SK-N-MC (cell line): Measurements from ENCODE around the gene STX7.

Source experiments
- DNase-seq: peaks from one replicate; pipeline ENCODE4 v3.0.0-alpha.2; 2011; ENCODE audit warnings: low read depth, low spot score
- H3K27ac ChIP-seq: fragments of 200-600 bp; sonication (generic); 2 replicates; pipeline ENCODE4 v1.5.1; 2016; ENCODE audit warnings: mixed run types
- H3K36me3 ChIP-seq: fragments of 200-600 bp; sonication (generic); 2 replicates; pipeline ENCODE4 v1.6.1; 2017; ENCODE audit warnings: antibody characterized with exemption, low read length, mixed read lengths; ENCODE audit not compliant: insufficient read depth
- H3K4me3 ChIP-seq: fragments of 200-600 bp; sonication (generic); 2 replicates; pipeline ENCODE4 v1.5.1; 2016
- H3K9ac ChIP-seq: fragments of 200-600 bp; sonication (generic); 2 replicates; pipeline ENCODE4 v1.8.0; 2017; ENCODE audit warnings: mixed run types, mixed read lengths; ENCODE audit not compliant: insufficient read length
- H3K9me3 ChIP-seq: fragments of 200-600 bp; sonication (generic); 2 replicates; pipeline ENCODE4 v1.6.1; 2017; ENCODE audit warnings: low read depth, mild to moderate bottlenecking, antibody characterized with exemption, low read length, moderate library complexity, mixed read lengths
- EZH2 ChIP-seq: fragments of 200-600 bp; sonication (generic); IDR thresholded peaks from one replicate; pipeline ENCODE4 v1.6.1; 2017; ENCODE audit warnings: antibody characterized with exemption
- FOXP2 ChIP-seq: optimal IDR thresholded peaks from 2 replicates; pipeline ENCODE3; 2011; ENCODE audit warnings: mild to moderate bottlenecking, moderate library complexity; ENCODE audit not compliant: insufficient read depth; ENCODE audit errors: extremely low read length, control extremely low read depth
- POLR2AphosphoS5 ChIP-seq: IDR thresholded peaks from 2 replicates; pipeline ENCODE4 v1.6.1; 2012; ENCODE audit warnings: mild to moderate bottlenecking, low read depth, low read length, borderline replicate concordance

The STX7 gene

DNA sequence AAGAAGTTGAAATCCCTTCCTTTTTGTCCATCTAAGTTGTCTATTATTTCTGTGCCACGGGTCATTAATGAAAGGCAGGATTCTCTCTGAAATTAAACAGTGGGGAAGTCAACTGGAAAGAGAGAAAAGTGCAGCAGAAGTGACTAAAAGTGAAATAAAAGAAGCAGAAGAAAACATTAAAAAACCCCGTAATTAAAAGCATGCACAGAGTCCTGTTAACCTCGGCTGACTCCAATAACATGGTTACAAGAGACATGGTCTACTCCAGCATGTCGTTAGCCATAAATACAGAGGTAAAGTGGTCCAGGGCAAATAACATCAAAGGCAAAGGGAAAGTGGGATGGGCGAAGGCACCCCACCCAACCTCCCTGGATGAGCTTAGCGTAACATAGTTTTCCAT, 98.6 kb downstream of the STX7 start:
- no peak overlapping the region for H3K4me3 ChIP-seq
- no peak for DNase-seq
- no peaks in the 10 kb centered on the region; the same call in 1 of the 2 replicates for H3K9me3 ChIP-seq
- TF ChIP-seq FOXP2 (no peak), POLR2AphosphoS5 (no peak), EZH2 (no peak)
- H3K9ac ChIP-seq, result no peak overlapping the region
- no peaks in the 10 kb centered on the region for H3K36me3 ChIP-seq
- H3K27ac ChIP-seq, result no peak overlapping the region

DNA sequence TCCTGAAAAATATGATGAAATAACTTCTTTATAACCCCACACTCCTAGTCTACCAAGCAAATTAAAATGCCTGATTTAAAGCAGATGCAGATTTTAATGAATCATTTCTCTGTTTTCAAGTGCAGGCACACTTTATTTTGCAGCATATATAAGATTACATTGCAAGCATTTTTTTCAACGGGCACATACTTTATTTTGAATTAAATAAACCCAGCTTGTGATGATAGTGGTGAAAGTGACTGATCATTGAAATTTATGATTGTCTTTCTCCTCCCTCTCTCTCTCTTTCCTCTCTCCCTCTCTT, 99.5 kb downstream of the STX7 start:
- H3K9ac ChIP-seq, result no peak overlapping the region
- TF ChIP-seq EZH2 (no peak), POLR2AphosphoS5 (no peak), FOXP2 (no peak)
- no peak for DNase-seq
- H3K9me3 ChIP-seq, result no peaks in the 10 kb centered on the region; the same call in 1 of the 2 replicates
- H3K4me3 ChIP-seq, result peak overlapping the region; percentile 20; the same call in 1 of the 2 replicates
- no peaks in the 10 kb centered on the region for H3K36me3 ChIP-seq
- peak overlapping the region; percentile 52 for H3K27ac ChIP-seq

- Histone ChIP-seq H3K4me3 (peak overlapping the region; percentile 20; the same call in 1 of the 2 replicates), H3K36me3 (no peaks in the 10 kb centered on the region), H3K9me3 (no peaks in the 10 kb centered on the region; the same call in 1 of the 2 replicates), H3K9ac (no peak overlapping the region), H3K27ac (peak overlapping the region; percentile 52)
- TF ChIP-seq POLR2AphosphoS5, result no peak
- no peak for TF ChIP-seq FOXP2
- no peak for TF ChIP-seq EZH2
- DNase-seq, result no peak
Observed at GRCh38 chr6:132412656-132413498, 100.0 kb downstream of the STX7 start.

GRCh38 chr6:132411296-132411695, 101.6 kb downstream of the STX7 start:
- Histone ChIP-seq H3K9ac (no peak overlapping the region), H3K9me3 (no peaks in the 10 kb centered on the region), H3K27ac (no peak overlapping the region), H3K36me3 (no peaks in the 10 kb centered on the region), H3K4me3 (no peak overlapping the region)
- no peak for DNase-seq
- TF ChIP-seq EZH2, result no peak
- no peak for TF ChIP-seq FOXP2
- TF ChIP-seq POLR2AphosphoS5, result no peak

DNA sequence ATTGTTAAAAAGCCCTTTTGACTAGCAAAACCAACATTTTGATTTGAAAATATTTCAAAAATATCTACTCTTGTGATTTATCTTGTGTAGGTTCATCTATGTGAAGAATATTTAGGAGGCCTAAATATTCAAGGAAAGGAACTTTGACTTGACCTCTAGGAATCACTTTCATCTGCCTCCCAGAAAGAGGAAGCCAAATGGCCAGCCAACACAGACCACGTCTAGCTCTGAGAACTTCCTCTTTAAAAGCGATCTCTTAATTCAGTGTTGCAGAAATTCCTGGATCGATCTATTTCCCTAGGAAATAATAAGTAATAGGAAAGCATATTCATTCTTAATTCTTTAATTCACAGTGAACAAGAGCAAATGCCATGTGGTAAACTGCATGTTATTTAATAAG, 102.1 kb downstream of the STX7 start:
- no peak for DNase-seq
- TF ChIP-seq POLR2AphosphoS5 (no peak), FOXP2 (no peak), EZH2 (no peak)

GRCh38 chr6:132405143-132405915, 107.6 kb downstream of the STX7 start:
- Histone ChIP-seq H3K27ac (no peak overlapping the region), H3K36me3 (no peaks in the 10 kb centered on the region), H3K4me3 (no peak overlapping the region), H3K9ac (no peak overlapping the region), H3K9me3 (no peaks in the 10 kb centered on the region)
- TF ChIP-seq FOXP2, result no peak
- no peak for TF ChIP-seq EZH2
- no peak for TF ChIP-seq POLR2AphosphoS5
- DNase-seq, result no peak

More for the DNA sequence above, 102.1 kb downstream of the STX7 start:
- Histone ChIP-seq H3K4me3 (no peak overlapping the region), H3K27ac (no peak overlapping the region), H3K36me3 (no peaks in the 10 kb centered on the region), H3K9me3 (no peaks in the 10 kb centered on the region), H3K9ac (no peak overlapping the region)

DNA sequence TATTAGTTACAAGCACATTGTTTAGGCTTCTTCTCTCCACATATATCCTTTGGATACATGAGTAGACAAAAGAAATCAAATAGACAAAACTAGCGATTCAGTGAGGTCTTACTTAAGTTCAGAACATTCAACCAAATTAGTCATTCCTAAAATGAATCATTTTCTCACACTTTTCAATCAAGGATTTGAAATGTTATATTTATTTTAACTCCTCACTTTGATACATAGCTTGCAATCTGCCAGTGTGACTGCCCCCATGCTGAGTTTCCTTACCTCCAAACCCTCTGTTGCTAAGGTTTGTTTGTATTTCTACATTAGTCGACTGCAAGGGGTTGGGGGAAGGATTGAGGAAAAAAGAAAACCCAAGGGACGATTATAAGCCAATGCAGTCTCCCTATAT, 108.2 kb downstream of the STX7 start:
- TF ChIP-seq POLR2AphosphoS5 (no peak), EZH2 (no peak), FOXP2 (no peak)
- Histone ChIP-seq H3K4me3 (no peak overlapping the region), H3K36me3 (no peaks in the 10 kb centered on the region), H3K9me3 (no peaks in the 10 kb centered on the region), H3K9ac (no peak overlapping the region), H3K27ac (no peak overlapping the region)
- no peak for DNase-seq

DNA sequence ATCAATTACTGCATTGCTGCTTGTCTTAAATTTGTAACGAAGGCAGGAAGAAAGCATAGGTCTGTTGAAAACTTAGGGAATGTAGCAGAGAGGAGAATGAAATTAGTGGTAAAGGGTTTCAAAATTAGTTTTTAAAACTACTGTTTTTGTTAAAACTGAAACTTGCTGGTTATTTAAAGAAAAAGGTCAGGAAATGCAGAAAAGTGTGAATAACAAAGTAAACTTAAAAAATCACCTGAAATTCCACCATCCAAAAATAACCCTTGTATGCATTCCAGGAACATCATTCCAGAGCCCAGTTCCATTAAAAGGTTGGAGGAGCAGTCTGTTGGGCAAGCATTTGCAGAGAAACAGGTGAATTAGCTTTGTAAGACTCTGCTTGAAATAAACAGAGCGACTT, 108.6 kb downstream of the STX7 start:
- TF ChIP-seq POLR2AphosphoS5, result no peak
- no peak for TF ChIP-seq EZH2
- TF ChIP-seq FOXP2, result no peak
- no peak overlapping the region for H3K4me3 ChIP-seq
- no peak overlapping the region for H3K9ac ChIP-seq
- DNase-seq, result no peak
- H3K27ac ChIP-seq, result no peak overlapping the region
- H3K36me3 ChIP-seq, result no peaks in the 10 kb centered on the region
- H3K9me3 ChIP-seq, result no peaks in the 10 kb centered on the region

DNA sequence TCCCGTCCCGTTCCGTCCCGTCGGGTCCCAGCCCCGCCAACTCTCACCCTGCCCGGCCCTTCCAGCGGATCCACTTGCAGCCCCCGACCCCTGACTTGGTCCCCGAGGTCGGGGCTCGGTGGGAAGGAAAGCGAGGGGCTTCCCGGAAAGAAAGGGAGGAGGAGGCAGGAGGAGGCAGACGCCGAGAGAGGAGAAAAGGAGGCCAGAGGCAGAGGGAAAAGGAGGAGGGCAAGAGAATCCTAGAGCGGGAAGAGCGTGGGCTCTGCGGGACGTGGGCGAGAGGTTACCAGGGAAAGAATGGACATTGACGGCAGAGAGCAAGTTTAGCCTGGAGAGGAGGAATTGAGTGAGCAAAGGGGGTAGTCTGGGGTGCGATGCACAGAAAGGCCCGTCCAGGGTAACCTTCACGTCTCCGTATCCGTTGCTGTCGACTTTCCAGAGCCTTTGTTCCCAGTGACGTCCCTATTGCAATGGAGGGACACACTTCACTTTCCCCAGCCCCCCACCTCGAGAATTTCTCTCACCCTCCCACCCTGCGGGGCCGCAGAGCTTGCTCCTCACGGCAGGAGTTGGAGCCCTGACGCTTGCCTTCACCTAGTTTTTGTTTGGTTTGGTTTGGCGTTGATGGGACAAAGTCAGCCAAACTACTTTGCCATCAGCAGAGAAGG, 111.2 kb downstream of the STX7 start:
- Histone ChIP-seq H3K27ac (no peak overlapping the region), H3K36me3 (no peaks in the 10 kb centered on the region), H3K9ac (no peak overlapping the region), H3K4me3 (no peak overlapping the region), H3K9me3 (no peaks in the 10 kb centered on the region)
- no peak for DNase-seq
- no peak for TF ChIP-seq POLR2AphosphoS5
- no peak for TF ChIP-seq FOXP2
- no peak for TF ChIP-seq EZH2
